Endodermal cell (in vitro differentiated cells): Measurements from ENCODE around the gene FAM81B. TPM values are rescaled to one million over a fixed set of nuclear protein-coding genes. Genes with fewer than 3 reads are reported as not detected.

ENCODE experiments used
- DNase-seq: peaks from one replicate; pipeline ENCODE4 v3.0.0-alpha.2; 2017
- H3K27ac ChIP-seq: 2 replicates; pipeline ENCODE4 v1.5.1; 2013; ENCODE audit warnings: mild to moderate bottlenecking, low read depth, low read length, moderate library complexity
- H3K27me3 ChIP-seq: 2 replicates; pipeline ENCODE4 v1.6.1; 2013; ENCODE audit warnings: mild to moderate bottlenecking, low read length, moderate library complexity; ENCODE audit not compliant: insufficient read depth, control insufficient read depth, poor library complexity, severe bottlenecking
- H3K36me3 ChIP-seq: 2 replicates; pipeline ENCODE4 v1.7.0; 2013; ENCODE audit warnings: mild to moderate bottlenecking, low read length, moderate library complexity; ENCODE audit not compliant: control insufficient read depth, insufficient read depth
- H3K4me1 ChIP-seq: one replicate; pipeline ENCODE4 v1.7.0; 2013; ENCODE audit warnings: low read length; ENCODE audit not compliant: control insufficient read depth, insufficient read depth
- H3K4me3 ChIP-seq: 2 replicates; pipeline ENCODE4 v1.5.1; 2013; ENCODE audit warnings: mild to moderate bottlenecking, low read length, moderate library complexity
- H3K9ac ChIP-seq: 2 replicates; pipeline ENCODE4 v1.6.1; 2013; ENCODE audit warnings: mild to moderate bottlenecking, low read length, moderate library complexity; ENCODE audit not compliant: poor library complexity, severe bottlenecking; ENCODE audit errors: extremely low read depth
- H3K9me3 ChIP-seq: 2 replicates; pipeline ENCODE4 v1.6.1; 2013; ENCODE audit warnings: mild to moderate bottlenecking, low read length, moderate library complexity; ENCODE audit not compliant: control insufficient read depth
- H3K27ac Mint-ChIP-seq: 2 replicates; pipeline ENCODE4 v1.8.0; 2020; ENCODE audit warnings: mixed read lengths
- H3K27me3 Mint-ChIP-seq: 2 replicates; pipeline ENCODE4 v1.8.0; 2021; ENCODE audit warnings: mild to moderate bottlenecking, mixed read lengths; ENCODE audit not compliant: insufficient read depth
- H3K36me3 Mint-ChIP-seq: 2 replicates; pipeline ENCODE4 v1.8.0; 2020; ENCODE audit warnings: low read depth, mixed read lengths
- H3K4me1 Mint-ChIP-seq: 2 replicates; pipeline ENCODE4 v1.8.0; 2020; ENCODE audit warnings: mixed read lengths
- H3K4me3 Mint-ChIP-seq: 2 replicates; pipeline ENCODE4 v1.8.0; 2020; ENCODE audit warnings: mild to moderate bottlenecking, moderate library complexity, mixed read lengths
- H3K9me3 Mint-ChIP-seq: 2 replicates; pipeline ENCODE4 v1.8.0; 2020; ENCODE audit warnings: mild to moderate bottlenecking, mixed read lengths
- CTCF ChIP-seq: fragments of 200-600 bp; sonication (generic); conservative IDR thresholded peaks from 2 replicates; pipeline ENCODE4 v1.5.0; 2021; ENCODE audit warnings: antibody characterized with exemption, mild to moderate bottlenecking
- WGBS, 2 experiments: methylation state at CpG; one replicate each; pipeline versions ENCODE4 v1.1.5 to v1.1.7; 2013; ENCODE audit warnings: missing lambda C conversion rate in 2 of 2, mixed read lengths in 1 of 2; ENCODE audit not compliant: insufficient coverage in 1 of 2, insufficient read length in 1 of 2; 5-methylcytosine and 5-hydroxymethylcytosine counted together
- total RNA-seq, 2 donors: library from RNA; stranded (reverse); fragmentation: NEBNext Ultra II Directional in 1 of 2; extraction: Animal tissue kit (Norgen Biotek cat#: 25700) in 1 of 2; gene quantifications; 2 replicates in 1 of 2; 3 replicates in 1 of 2; pipeline ENCODE4 v1.2.1, GENCODE V29; 2021

The FAM81B gene
- total RNA-seq, 2 donors from 2014 or later = not detected

GRCh38 chr5:95447961-95448360, 56.8 kb downstream of the FAM81B start:
- no peaks in the 10 kb centered on the region for H3K9me3 Mint-ChIP-seq
- WGBS, 2 experiments = 100% methylated on average over 1 of the region's 1 CpG
- Histone ChIP-seq H3K9me3 (no peaks in the 10 kb centered on the region), H3K36me3 (no peaks in the 10 kb centered on the region), H3K27ac (no peak overlapping the region), H3K4me1 (peaks cover 4% of the 10 kb centered on the region), H3K27me3 (no peaks in the 10 kb centered on the region), H3K9ac (no peak overlapping the region), H3K4me3 (no peak overlapping the region)
- no peak overlapping the region for H3K4me3 Mint-ChIP-seq
- no peak for TF ChIP-seq CTCF
- DNase-seq = no peak
- no peak overlapping the region for H3K27ac Mint-ChIP-seq
- H3K4me1 Mint-ChIP-seq = peaks cover 23% of the 10 kb centered on the region
- H3K36me3 Mint-ChIP-seq = no peaks in the 10 kb centered on the region
- no peaks in the 10 kb centered on the region for H3K27me3 Mint-ChIP-seq

- H3K27me3 Mint-ChIP-seq = no peaks in the 10 kb centered on the region
- no peak overlapping the region for H3K4me3 Mint-ChIP-seq
- peaks cover 23% of the 10 kb centered on the region for H3K4me1 Mint-ChIP-seq
- Histone ChIP-seq H3K4me3 (no peak overlapping the region), H3K4me1 (peaks cover 4% of the 10 kb centered on the region), H3K27ac (no peak overlapping the region), H3K27me3 (no peaks in the 10 kb centered on the region), H3K9ac (no peak overlapping the region), H3K9me3 (no peaks in the 10 kb centered on the region), H3K36me3 (no peaks in the 10 kb centered on the region)
- no peaks in the 10 kb centered on the region for H3K36me3 Mint-ChIP-seq
- DNase-seq = no peak
- H3K27ac Mint-ChIP-seq = no peak overlapping the region
- H3K9me3 Mint-ChIP-seq = no peaks in the 10 kb centered on the region
- TF ChIP-seq CTCF = no peak
Measured at GRCh38 chr5:95448789-95449188, 57.6 kb downstream of the FAM81B start.

- no peaks in the 10 kb centered on the region for H3K9me3 Mint-ChIP-seq
- no peak overlapping the region for H3K27ac Mint-ChIP-seq
- TF ChIP-seq CTCF = no peak
- no peaks in the 10 kb centered on the region for H3K36me3 Mint-ChIP-seq
- Histone ChIP-seq H3K9me3 (no peaks in the 10 kb centered on the region), H3K9ac (no peak overlapping the region), H3K4me3 (no peak overlapping the region), H3K27me3 (no peaks in the 10 kb centered on the region), H3K4me1 (peaks cover 4% of the 10 kb centered on the region), H3K36me3 (no peaks in the 10 kb centered on the region), H3K27ac (no peak overlapping the region)
- H3K27me3 Mint-ChIP-seq = no peaks in the 10 kb centered on the region
- WGBS, 2 experiments = 33 to 73% methylated on average over 1 to 2 of the region's 2 CpGs
- no peak overlapping the region for H3K4me3 Mint-ChIP-seq
- H3K4me1 Mint-ChIP-seq = peaks cover 23% of the 10 kb centered on the region
- no peak for DNase-seq
Measured at GRCh38 chr5:95449460-95449859, 58.3 kb downstream of the FAM81B start.
